Measurements from ENCODE around the gene SLC1A7.

The SLC1A7 gene

GRCh38 chr1:53120659-53121058 lies 21.8 kb downstream of the SLC1A7 start:
- H3K4me3 ChIP-seq (ENCODE audit: low read depth, low read length): no peak overlapping the region
- DNase-seq (ENCODE audit: low read depth): no peak
- TF ChIP-seq CTCF (conservative IDR thresholded peaks at IDR 0.05; ENCODE audit: low read depth, low read length): no peak

- DNase-seq (ENCODE audit: low read depth): no peak
- H3K4me3 ChIP-seq (ENCODE audit: low read depth, low read length): no peak overlapping the region
- no peak for TF ChIP-seq CTCF (conservative IDR thresholded peaks at IDR 0.05; ENCODE audit: low read depth, low read length)
Measured at GRCh38 chr1:53117836-53118235, 24.6 kb downstream of the SLC1A7 start.

GRCh38 chr1:53116933-53117600 lies 25.4 kb downstream of the SLC1A7 start:
- no peak for DNase-seq (ENCODE audit: low read depth)
- no peak for TF ChIP-seq CTCF (conservative IDR thresholded peaks at IDR 0.05; ENCODE audit: low read depth, low read length)
- H3K4me3 ChIP-seq (ENCODE audit: low read depth, low read length): no peak overlapping the region

GRCh38 chr1:53116307-53116810 lies 26.1 kb downstream of the SLC1A7 start:
- TF ChIP-seq CTCF (conservative IDR thresholded peaks at IDR 0.05; ENCODE audit: low read depth, low read length): no peak
- no peak for DNase-seq (ENCODE audit: low read depth)
- no peak overlapping the region for H3K4me3 ChIP-seq (ENCODE audit: low read depth, low read length)

- no peak overlapping the region for H3K4me3 ChIP-seq (ENCODE audit: low read depth, low read length)
- peak; percentile 44 for DNase-seq (ENCODE audit: low read depth)
- TF ChIP-seq CTCF (conservative IDR thresholded peaks at IDR 0.05; ENCODE audit: low read depth, low read length): no peak
Measured at GRCh38 chr1:53115403-53116306, 26.8 kb downstream of the SLC1A7 start.

GRCh38 chr1:53114581-53115400 lies 27.6 kb downstream of the SLC1A7 start:
- TF ChIP-seq CTCF (conservative IDR thresholded peaks at IDR 0.05; ENCODE audit: low read depth, low read length): no peak
- DNase-seq (ENCODE audit: low read depth): no peak
- H3K4me3 ChIP-seq (ENCODE audit: low read depth, low read length): no peak overlapping the region

All from choroid plexus epithelial cell (primary cell).